Omental fat pad (tissue), 4 donors: ENCODE results near the gene NUP210L. TPM values are rescaled to one million over a fixed set of nuclear protein-coding genes. Genes with fewer than 3 reads are reported as not detected.
"Not testable (repeated sequence)": the region's sequence is repeated elsewhere in the genome, so short reads cannot be mapped to it uniquely, and the experiment has no call there.

ENCODE experiments used
- ATAC-seq: fragments of 150-250 bp; one replicate; pipeline ENCODE4 v1.9.1; 2016; ENCODE audit warnings: mild to moderate bottlenecking, moderate library complexity; ENCODE audit not compliant: low FRiP score
- DNase-seq: peaks from one replicate; pipeline ENCODE4 v3.0.0-alpha.2; 2019; ENCODE audit warnings: low spot score
- total RNA-seq, 4 donors: library from RNA; depleted of rRNA; stranded (reverse); fragments of >200 nt; gene quantifications; one replicate each; pipeline ENCODE4 v1.1.0, GENCODE V29; 2016
- TF ChIP-seq, protein P1 (sequence below), 3 donors: fragments of 450-650 bp; IDR thresholded peaks; one replicate each; pipeline ENCODE4 v1.5.1; 2016 to 2017; ENCODE audit warnings: antibody characterized with exemption in 3 of 3, mild to moderate bottlenecking in 3 of 3, moderate library complexity in 2 of 3

The NUP210L gene
- total RNA-seq, 4 donors from 2014 or later: 0.06 to 0.12 (median 0.09) TPM; not detected in 1

- TF ChIP-seq, protein P1, sequence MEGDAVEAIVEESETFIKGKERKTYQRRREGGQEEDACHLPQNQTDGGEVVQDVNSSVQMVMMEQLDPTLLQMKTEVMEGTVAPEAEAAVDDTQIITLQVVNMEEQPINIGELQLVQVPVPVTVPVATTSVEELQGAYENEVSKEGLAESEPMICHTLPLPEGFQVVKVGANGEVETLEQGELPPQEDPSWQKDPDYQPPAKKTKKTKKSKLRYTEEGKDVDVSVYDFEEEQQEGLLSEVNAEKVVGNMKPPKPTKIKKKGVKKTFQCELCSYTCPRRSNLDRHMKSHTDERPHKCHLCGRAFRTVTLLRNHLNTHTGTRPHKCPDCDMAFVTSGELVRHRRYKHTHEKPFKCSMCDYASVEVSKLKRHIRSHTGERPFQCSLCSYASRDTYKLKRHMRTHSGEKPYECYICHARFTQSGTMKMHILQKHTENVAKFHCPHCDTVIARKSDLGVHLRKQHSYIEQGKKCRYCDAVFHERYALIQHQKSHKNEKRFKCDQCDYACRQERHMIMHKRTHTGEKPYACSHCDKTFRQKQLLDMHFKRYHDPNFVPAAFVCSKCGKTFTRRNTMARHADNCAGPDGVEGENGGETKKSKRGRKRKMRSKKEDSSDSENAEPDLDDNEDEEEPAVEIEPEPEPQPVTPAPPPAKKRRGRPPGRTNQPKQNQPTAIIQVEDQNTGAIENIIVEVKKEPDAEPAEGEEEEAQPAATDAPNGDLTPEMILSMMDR (IDR thresholded peaks at IDR 0.05): no peak
- ATAC-seq (no peak), DNase-seq (no peak)
These were observed 134.9 kb downstream of the NUP210L start for GRCh38 chr1:154019940-154020339.

DNA sequence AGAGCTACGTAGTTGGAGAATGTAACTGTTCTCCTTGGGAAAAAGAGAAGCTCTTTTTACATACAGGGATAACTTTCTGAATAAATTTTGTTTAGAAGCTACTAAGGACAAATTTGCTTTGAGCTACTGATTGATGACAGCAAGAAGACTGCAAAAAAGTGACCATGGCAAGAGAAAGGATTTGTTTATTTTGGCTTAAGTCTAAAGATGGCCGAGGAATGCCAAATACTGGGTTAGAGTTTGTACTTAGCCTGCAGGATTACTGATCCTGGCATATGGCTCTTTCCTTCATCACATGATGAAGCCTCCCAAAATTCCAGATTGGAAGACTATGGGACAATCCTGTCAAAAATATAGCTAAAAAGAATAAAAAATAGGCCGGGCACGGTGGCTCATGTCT is 135.6 kb downstream of the NUP210L start:
- DNase-seq (no peak), ATAC-seq (no peak)
- TF ChIP-seq, protein P1 (IDR thresholded peaks at IDR 0.05): no peak

- TF ChIP-seq, protein P1 (IDR thresholded peaks at IDR 0.05): no peak
- DNase-seq (no peak), ATAC-seq (no peak)
These were observed 140.5 kb downstream of the NUP210L start for GRCh38 chr1:154014154-154014907.

- DNase-seq, ATAC-seq: not testable (repeated sequence)
These were observed 142.3 kb downstream of the NUP210L start for GRCh38 chr1:154012543-154012942.

DNA sequence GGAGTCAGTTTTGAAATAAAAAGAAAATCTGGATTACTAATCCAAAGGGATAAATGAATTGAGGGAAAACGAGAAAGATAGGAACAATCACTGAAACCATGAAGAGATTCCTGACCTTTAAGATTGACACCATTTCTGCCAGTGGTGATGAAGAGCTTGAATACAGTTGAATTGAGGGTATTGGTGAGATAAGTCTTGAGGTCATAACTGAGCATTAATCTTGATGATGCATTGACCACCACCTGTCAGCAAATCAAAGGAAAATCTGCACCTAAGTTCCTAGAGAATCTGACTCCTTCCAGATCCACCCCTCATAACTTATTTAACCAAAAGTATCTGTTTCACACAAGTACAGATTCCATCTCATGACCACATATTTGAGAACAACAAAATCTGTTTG is 142.7 kb downstream of the NUP210L start:
- no peak for DNase-seq
- TF ChIP-seq, protein P1 (IDR thresholded peaks at IDR 0.05): no peak
- ATAC-seq: no peak

GRCh38 chr1:154006136-154006535 is 148.7 kb downstream of the NUP210L start:
- TF ChIP-seq, protein P1 (IDR thresholded peaks at IDR 0.05): no peak
- DNase-seq (no peak), ATAC-seq (no peak)

GRCh38 chr1:154000420-154000819 is 154.5 kb downstream of the NUP210L start:
- ATAC-seq: no peak
- DNase-seq: no peak
- TF ChIP-seq, protein P1 (IDR thresholded peaks at IDR 0.05): no peak

DNA sequence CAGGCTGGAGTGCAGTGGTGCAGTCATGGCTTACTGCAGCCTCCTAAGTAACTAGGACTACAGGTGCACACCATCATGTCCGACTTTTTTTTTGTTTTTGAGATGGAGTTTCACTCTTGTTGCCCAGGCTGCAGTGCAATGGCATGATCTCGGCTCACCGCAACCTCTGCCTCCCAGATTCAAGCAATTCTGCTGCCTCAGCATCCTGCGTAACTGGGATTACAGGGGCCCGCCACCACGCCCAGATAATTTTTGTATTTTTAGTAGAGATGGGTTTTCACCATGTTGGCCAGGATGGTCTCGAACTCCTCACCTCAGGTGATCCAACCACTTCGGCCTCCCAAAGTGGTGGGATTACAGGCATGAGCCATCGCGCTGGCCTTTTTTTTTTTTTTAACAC is 158.0 kb downstream of the NUP210L start:
- DNase-seq, ATAC-seq: not testable (repeated sequence)
